ENCODE measurements around the gene SHMT1.
"Not testable (repeated sequence)": the region's sequence is repeated elsewhere in the genome, so short reads cannot be mapped to it uniquely, and the experiment has no call there.

Gene SHMT1

DNA sequence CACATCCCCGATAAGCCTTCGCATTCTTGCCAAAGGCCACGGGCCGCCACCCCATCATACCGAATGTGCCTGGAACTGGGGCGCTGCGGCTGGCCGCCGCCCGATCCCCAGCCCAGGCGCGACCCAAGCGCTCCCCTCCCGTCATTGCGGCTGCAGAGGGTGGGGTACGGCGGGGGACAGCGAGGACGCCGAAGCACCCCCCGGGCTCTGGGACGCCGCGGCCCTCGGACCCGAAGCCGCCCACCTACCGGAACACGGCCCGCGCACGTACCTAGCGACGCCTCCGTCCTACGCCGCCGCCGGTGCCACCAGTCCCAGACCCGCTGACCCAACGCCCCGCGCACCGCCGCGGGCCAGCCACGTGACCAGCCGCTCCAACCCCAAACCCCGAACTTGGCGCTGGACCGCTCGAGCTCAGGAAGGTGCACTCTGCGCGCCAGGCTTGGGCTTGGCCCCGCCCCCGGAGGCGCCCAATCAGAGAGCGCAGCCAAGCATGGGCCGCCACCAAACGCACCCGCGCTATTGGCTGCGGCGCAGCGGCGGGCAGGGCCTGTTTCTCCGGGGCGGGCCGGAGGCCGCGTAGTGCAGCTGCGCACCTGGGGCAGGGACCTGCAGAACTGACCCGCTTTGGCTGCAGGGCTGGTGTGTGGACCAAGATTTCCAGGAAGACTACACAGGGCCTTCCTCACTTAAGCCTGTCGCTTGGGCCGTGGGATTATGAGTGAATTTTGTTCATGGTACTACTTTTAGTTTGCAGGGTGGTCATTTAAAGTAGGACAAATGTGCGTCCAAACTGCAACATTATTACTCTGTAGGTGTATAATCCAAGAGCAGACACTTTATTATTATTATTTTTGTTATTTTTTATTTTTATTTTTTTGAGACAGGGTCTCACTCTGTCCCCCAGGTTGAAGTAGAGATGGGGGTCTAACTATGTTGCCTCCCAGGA is at the start of gene SHMT1:
Gene SHMT1 (minus strand): TSS at position 450 of the 949 bp plus-strand sequence. CDS start 7,569 bp downstream, outside the sequence.
- DNase-seq = peak; percentile 83

DNA sequence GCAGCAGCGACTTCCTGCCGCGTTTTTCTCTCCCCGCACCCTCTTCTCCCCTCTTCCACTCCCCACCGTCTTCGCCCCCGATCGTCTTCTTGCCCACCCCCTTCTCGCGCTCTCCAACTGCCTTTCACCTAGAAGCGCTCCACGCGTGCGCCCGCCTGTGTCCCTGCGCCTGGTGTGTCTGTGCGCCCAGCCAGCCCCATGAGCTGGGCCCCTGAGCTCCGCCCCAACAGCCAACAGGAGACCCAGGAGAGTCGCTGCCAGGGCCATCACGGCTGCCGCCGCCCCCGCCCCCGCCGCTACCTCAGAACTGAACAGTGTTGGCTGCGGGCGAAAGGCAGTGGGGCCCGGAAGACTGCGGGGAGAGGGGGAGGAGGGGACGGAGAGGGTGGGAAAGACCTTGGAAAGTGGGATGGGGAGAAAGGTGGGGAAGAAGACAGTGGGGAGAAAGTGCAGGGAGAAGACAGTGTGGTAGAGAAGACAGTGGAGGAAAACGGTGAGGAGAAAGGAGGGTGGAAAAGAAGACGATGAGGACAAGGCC is 48.7 kb upstream of the SHMT1 start:
- DNase-seq = not testable (repeated sequence)

DNA sequence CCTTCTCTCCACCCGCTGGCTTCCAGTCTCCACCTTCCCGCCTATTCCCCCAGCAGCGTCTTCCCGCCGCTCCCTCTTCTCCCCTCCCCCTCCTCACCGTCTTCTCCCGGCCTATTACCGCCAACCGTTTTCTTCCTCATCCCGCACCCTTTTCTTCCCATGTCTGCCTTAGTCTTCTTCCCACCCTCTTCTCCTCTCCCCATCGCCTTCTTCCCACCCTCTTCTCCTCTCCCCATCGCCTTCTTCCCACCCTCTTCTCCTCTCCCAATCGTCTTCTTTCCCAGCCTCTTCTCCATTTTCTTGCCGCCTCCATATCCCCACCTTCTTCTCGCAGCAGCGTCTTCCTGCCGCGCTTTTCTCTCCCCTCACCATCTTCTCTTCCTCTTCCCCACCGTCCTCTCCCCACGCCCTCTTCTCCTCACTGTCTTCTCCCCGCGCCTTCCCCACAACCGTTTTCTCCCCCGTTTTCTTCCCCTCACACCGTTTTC is 48.1 kb upstream of the SHMT1 start:
- DNase-seq = peak; percentile 51

DNA sequence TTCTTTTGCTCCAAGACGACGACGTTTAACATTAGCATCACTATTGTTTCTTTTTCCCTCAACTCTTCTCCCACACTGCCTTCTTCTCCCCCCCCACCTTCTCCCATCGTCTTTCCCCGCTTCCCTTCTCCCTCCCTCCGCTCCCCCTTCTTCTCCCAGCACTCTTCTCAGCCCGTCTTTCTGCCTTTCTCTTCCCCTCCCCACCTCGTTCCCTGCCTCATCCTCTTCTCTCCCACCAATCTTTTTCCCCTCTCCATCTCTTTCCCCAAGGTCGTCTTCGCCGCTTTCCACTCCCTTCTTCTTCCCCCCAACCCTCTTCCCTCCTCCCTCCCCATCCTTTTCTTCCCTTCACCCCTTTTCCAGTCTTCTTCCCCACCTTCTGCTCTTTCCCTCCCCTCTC is 47.4 kb upstream of the SHMT1 start:
- DNase-seq = not testable (repeated sequence)

DNA sequence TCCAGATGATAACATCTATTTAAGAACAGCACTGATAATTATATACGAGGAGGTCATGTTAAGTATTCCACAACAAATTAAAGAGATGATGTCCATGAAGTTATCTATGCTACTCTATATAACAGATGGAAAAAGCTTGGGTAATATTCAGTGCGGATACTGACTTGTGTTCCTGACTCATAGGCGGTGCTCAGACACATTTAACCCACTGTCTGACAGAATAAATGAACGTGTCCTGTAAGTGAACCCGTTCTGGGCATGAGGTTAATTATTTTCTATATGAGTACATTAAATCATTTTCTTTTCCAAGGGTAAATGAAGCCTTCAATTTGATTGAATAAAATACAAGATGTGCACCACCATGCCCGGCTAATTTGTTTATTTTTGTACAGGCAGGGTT is 46.0 kb upstream of the SHMT1 start:
- DNase-seq = not testable (repeated sequence)

DNA sequence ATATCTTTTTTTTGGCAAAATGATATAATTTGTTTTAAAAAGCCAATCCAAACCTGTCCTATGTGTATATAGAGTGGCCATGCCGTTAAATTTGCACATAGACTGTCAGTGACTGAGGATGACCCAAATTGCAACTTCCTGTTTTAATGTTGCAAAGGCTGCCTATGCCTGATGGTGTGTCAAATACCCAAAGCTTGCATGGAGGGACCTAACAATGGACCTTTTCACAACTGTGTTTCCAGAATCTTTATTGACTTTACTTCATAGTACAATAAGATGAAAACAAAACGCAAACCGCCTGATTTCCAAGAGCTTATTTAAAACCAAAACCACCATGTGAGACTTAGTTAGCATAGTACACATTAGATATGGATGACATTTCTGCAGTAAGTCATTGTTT is 45.6 kb upstream of the SHMT1 start:
- not testable (repeated sequence) for DNase-seq

DNA sequence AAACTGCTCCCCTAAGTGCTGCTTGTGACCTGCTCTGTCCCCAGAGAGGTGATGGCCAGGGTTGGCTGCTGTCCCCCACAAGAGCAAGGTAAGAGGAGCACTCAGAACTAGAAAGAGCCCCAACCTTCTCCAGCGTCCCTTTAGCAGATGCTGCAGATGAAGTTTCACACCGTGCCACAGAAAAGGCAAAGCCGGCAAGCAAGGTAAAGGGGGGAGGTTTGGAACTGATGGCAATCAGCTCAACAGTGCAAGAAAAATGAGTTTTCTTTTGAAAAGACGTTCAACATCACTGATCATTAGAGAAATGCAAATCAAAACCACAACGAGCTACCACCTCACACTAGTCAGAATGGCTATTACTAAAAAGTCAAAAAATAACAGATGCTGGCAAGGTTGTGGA is 40.3 kb upstream of the SHMT1 start:
- DNase-seq = not testable (repeated sequence)

DNA sequence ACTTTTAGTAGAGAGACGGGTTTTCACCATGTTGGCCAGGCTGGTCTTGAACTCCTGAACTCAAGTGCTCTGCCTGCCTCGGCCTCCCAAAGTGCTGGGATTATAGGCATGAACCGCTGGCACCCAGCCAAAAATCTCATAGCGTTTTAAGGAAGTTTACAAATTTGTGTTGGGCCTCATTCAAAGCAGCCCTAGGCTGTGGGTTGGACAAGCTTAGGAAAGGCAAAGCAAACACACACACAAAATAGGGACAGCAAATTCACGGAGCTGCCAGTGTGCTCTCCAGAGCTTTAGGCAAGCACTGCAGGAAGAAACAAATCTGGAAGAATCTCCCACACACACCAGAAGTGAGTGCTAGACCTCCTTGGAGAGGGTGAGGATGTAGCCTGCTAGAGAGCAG is 39.8 kb upstream of the SHMT1 start:
- not testable (repeated sequence) for DNase-seq

DNA sequence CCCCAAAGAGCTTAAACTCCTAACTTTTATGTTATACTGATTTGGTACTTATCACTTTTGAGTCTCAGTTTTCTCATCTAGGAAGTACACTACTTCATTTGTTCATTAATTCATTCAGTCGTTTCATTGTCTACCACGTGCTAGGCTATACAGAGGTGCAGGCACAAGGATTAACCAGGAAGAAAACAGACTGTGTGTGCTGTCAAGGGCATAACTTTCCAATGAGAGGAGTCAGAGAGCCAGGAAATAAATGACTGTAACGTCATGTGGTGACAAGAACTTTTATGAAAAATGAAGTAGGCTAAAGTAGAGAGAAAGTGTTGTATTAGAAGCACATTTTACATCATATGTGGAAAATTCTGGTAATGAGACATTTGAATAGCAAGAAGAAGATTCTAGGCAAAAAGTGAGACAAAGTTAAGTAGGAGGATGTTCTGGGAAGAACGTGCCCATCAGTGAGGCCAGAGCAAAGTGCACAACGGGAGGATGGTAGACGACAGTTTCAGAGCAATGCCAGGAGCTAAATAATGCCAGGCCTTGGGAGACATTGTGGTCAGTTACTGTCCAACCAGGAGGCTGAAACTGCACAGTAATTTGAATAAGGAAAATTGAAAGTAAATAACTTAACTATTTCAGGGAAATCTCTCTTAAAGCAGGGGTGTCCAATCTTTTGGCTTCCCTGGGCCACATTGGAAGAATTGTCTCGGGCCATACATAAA is 38.7 kb upstream of the SHMT1 start:
- not testable (repeated sequence) for DNase-seq

DNA sequence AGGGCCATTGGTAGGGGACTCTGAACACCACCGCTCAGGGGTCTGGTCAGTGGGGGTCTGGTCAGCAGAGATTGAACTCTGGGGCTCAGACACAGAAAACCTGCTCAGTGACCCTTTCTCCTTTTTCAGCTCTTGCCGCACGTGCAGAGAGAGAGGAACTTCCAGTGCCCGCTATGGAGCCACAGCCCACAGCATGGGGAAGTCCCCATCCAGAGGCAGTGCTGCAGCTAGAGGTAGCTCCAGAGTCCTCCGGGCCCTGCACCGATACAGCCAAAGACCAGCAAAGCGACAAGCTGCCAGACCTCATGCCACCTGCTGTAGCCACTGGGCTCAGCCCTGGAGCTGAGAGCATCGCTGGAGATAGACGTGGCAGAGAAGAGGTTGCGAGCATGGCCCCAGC is 25.4 kb upstream of the SHMT1 start:
- not testable (repeated sequence) for DNase-seq

DNA sequence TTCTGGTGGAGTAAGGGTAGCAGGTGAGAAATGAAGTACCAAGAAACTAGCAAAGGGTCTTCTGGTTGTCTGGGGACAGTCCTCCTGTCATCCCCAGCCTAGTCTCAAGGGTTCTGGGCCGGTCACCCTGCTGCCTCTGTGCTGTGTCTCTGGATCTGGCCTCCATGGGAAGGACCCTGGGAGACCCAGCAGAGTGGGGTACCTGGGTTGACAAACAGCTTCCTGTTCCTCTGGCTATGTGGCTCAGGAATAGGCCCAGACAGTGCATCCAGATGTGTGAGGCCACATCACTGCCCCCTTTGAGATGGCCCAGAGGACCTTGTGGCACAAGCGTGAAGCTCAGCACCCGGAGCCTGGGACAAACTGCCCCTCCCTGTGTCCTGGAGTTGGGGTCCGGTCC is 24.9 kb upstream of the SHMT1 start:
- not testable (repeated sequence) for DNase-seq

DNA sequence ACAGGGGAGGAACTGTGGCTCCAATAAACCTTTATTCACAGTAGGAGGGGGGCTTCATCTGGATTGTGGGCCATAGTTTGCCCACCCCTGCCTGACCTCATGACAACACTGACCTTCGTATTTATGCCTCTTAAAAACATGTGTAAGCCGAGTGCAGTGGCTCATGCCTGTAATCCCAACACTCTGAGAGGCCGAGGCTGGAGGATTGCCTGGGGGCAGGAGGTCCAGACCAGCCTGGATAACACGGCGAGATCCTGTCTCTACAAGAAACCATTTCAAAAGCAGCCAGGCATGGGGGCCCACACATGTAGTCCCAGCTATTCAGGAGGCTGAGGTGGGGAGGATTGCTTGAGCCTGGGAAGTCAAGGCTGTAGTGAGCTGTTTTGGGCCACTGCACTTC is 24.2 kb upstream of the SHMT1 start:
- DNase-seq = not testable (repeated sequence)

DNA sequence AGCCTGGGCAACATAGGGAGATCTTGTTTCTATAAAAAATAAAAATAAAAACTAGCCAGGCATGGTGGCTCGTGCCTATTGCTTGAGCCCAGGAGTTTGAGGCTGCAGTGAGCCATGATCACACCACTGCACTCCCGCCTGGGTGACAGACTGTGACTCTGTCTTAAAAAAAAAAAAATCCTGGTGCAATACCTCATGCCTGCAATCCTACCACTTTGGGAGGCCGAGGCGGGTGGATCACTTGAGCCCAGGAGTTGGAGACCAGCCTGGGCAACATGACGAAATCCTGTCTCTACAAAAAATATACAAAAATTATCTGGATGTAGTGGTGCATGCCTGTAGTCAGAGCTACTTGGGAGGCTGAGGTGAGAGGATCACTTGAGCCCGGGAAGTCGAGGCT is 20.9 kb upstream of the SHMT1 start:
- DNase-seq = not testable (repeated sequence)

DNA sequence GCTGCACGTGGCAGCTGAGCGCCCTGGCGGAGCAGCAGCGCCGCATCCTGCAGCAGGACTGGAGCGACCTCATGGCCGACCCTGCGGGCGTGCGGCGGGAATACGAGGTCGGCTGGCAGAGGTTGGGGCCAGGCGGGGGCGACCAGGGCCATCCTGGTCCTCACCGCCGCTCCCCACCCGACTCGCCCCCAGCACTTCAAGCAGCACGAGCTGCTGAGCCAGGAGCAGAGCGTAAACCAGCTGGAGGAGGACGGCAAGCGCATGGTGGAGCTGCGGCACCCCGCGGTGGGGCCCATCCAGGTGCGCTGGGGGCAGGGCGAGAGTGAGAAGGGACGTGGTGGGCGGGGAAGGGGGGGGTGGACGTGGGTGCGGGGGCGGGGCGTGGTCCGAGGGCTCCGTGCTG is 19.7 kb upstream of the SHMT1 start:
- not testable (repeated sequence) for DNase-seq

DNA sequence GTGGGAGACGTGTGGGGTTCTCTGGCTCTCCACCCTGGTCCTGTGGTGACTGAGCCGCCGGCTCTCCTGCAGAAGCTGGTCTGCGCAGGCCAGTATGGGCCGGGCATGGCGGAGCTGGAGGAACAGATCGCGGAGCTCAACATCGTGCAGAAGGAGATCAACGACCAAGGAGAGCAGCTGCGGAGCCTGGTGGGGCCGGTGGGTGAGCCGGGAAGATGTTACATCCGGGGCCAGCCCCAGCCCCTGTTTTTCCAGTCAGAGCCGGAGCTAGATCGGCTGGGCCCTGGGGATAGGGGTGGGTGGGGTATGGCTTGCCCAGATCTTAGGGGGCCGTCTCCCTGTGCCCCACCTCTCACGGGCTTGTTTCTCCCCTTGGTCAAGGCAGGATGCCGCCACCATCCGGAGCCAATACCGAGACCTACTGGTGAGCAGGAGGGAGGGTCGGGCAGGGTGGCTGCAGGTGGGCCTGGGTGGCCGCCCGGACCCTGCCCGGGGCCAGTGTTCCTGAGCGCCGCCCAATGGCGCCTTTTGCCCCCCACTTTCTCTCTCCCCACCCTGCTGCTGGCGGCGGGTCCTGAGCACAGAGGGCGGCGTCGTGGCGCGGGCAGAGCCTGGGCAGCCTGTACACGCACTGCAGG is 19.2 kb upstream of the SHMT1 start:
- no peak for DNase-seq

DNA sequence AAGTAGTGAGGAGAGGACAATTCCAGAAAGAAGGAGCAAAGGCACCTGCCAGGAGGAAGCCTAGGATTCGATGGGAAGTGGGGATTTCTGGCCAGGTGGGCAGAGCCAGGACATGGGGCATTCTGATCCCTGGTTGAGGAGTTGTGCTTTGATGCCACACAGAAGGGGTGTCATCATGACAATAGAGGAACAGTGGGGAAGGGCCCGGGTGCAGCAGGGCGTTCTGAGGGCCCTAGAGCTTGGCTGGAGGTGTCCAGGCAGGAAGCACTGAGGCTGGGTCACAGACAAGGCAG is 18.5 kb upstream of the SHMT1 start:
- no peak for DNase-seq

DNA sequence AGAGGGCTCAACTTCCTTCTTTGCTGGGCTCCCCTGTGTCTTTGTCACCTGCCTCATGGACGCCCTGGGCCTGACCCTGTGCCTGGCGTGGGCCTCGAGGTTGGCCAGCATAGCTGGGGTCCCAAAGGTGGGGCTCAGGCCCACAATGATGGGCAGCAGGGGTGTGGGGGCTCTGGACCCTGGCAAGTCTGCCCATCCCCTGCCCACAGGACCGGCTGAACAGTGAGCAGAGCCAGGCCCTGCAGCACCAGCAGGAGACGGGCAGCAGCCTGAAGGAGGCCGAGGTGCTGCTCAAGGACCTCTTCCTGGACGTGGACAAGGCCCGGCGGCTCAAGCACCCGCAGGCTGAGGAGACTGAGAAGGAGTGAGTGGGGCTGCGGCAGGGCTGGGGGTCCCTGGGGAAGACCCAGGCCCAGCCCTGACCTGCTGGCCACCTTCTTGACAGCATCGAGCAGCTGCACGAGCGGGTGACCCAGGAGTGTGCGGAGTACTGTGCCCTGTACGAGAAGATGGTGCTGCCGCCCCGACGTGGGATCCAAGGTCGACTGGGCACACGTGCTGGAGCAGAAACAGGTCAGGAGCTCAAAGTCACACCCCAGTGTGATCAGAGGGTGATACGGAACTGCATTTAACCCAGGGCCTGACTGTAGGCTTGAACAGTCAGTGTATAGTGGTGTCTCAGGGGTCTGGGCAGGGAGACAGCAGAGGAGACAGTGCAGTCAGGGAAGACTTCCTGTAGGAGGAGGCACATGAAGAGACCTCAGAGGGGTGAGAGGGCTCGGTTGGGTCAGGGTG is 18.0 kb upstream of the SHMT1 start:
- DNase-seq = no peak

DNA sequence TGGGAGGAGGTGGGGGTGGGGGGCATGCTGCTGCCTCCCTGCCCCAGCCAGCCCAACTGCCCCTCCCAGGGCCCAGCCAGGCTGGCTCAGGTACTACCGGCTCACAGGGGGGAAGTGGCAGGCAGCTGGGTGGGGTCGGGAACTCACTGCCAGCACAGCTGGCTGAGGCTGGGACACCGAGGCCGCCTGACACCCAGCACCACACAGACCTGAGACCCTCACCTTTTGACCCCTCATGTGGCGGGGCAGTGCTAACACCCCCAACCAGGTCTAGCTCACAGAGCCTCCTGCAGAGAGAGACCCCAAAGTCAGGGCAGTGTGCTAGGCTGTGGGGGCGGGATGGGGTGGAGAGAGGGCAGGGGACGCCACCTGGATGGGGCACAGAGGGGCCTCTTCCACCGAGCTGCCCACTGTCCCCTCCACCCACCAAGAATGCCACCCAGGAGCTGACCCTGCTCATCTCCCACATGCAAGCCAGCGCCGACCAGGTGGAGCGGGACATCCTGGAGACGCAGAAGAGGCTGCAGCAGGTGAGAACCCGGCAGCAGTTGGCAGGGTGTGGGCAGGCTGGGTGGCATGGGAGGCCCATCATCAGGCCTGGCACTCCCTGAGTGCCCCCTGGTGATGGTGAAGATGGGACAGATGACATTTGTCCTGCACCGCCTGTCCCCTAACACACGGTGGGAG is 17.3 kb upstream of the SHMT1 start:
- no peak for DNase-seq

DNA sequence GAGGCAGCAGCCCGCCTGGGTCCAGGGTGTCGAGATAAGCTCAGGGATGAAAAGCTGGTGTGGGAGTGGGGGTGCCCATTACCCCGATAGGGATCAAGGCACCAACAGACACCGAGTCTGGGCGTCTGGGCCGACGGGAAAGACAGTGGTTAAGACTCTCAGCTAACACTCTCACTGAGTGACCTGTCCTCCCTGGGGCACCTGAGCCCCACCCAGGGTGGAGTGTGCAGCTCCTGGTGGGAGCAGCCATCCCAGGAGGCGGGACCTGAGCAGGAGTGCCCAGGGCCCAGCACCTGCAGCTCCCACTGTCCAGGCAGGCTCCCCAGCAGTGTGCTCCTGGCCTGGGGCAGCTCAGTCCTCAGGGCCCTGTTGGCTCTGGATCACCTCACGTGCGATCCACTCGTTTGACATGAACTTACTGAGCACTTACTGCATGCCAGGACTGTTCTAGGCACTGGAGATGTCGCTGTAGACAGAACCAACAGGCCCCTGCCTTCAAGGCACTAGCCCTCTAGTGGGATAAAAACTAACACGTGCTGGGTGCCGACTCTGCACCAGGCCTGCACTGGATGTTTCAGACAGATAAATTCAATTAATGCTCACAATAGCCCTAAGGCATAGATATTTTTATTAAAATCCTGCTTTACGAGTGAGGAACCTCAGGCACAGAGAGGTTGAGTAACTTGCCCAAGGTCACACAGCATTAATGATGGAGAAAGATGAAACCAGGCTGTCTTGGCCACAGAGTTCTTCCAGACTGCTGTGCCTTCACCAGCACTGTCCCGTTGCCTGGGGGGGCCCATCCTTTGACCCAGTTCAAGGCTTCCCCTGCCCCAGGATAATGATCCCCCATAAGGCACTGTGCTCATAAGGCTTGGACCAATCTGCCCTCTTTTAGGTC is 16.1 kb upstream of the SHMT1 start:
- no peak for DNase-seq

DNA sequence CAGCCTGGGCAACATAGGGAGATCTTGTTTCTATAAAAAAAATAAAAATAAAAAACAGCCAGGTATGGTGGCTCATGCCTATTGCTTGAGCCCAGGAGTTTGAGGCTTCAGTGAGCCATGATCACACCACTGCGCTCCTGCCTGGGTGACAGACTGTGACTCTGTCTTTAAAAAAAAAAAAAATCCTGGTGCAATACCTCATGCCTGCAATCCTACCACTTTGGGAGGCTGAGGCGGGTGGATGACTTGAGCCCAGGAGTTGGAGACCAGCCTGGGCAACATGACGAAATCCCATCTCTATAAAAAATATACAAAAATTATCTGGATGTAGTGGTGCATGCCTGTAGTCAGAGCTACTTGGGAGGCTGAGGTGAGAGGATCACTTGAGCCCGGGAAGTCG is 15.3 kb upstream of the SHMT1 start:
- DNase-seq = not testable (repeated sequence)

DNA sequence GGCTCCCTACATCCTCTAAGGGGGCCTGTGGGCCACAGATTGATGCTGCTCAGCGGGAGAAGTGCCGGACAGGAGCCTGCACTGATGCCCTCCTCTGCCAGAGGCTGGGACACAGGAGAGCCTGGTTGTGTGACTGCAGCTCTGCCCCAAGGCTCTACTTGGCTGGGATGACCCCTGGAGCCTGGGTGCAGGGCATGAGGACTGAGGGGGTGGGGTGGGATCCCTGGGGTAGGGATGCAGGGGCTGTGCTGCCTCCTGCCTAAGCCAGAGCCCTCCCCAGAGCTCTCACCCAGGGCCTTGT is 14.8 kb upstream of the SHMT1 start:
- no peak for DNase-seq

Data from fibroblast of upper back skin (primary cell).